Stimulated activated CD4-positive, alpha-beta T cell treated with anti-CD3 and anti-CD28 coated beads, Interleukin-15, amount 100 ng/mL, for 24 hours (primary cell): Measurements from ENCODE around the gene DIP2C.
"Not testable (repeated sequence)": the region's sequence is repeated elsewhere in the genome, so short reads cannot be mapped to it uniquely, and the experiment has no call there.

Experiments
- DNase-seq: peaks from one replicate; pipeline ENCODE4 v3.0.0-alpha.2; 2020

The DIP2C gene

DNA sequence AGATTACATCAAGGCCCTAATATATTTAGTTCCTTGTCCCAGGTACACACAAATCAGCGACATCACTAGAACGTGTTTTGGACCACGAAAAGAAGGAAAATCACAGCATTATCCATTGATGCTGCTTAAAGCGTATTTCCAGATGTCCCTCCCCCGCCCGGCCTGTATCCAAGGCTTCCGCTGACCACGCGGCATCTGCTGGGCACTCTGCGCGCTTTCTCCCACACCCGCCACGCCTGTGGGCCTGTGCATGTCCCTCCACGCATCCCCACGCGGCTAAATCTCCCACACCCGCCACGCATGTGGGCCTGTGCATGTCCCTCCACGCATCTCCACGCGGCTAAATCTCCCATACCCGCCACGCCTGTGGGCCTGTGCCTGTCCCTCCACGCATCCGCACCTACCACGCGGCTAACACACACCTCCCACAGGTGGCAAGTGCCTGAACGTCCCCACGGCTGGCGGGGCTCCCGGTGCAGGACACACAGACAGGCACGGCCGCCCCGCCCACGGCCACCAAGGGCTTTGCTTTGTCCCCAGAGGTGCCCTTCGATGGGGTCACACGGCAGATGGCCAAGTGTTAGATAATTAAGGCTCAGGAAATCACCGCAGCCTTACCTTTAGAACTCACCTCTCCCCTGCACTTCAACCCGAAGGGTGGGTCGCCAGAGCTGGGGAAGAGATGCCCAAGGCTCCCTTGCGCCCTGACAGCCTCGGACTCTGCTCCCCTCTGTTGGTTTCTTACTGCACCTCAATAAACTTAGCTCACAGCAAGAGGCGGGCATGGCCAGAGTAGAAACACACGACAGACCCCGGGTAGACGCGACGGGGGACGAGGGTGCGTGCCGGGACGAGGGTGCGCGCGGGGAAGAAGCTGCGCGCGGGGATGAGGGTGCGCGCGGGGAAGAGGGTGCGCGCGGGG is 49.5 kb downstream of the DIP2C start:
- no peak for DNase-seq

DNA sequence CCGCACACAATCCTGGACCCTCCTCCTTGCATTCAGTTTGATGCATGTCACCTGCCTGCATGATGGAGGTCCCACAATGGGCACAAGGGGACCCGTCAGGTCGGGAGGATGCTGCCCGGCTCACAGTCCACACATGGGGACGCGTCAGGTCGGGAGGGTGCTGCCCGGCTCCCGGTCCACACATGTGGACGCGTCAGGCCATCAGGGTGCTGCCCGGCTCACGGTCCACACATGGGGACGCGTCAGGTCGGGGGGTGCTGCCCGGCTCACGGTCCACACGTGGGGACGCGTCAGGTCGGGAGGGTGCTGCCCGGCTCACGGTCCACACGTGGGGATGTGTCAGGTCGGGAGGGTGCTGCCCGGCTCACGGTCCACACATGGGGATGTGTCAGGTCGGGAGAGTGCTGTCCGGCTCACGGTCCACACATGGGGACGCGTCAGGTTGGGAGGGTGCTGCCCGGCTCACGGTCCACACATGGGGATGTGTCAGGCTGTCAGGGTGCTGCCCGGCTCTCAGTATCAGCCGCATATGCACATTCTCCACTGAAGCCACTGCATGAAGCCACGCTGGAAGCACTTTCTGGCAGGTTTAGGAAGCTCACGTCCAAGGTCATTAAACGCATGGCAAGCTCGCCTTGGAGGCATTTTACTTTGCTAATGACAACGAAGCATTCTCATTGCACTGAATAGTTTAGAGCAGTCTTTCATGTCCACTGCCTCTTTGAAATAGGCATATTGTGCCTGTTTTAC is 50.3 kb downstream of the DIP2C start:
- no peak for DNase-seq

DNA sequence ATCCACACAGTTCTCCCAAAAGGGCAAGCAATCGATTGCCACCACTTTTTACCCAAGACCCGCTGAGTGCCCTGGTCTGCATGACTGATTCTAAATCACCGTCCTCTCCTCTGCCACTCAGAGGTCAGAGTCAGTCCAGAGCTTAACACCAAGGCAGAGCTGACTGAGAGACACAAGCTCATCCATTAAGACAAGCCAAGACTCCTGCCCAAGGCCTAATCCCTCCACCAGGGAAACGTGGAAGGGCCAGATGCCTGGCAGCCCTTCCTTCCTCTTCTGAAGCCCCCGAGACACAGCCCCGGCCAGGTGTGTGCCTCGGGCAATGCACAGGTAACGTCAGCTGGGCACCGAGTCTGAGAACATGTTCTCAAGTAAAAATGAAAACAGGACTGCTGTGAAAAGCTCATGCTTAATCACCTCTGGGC is 51.7 kb downstream of the DIP2C start:
- DNase-seq = no peak

DNA sequence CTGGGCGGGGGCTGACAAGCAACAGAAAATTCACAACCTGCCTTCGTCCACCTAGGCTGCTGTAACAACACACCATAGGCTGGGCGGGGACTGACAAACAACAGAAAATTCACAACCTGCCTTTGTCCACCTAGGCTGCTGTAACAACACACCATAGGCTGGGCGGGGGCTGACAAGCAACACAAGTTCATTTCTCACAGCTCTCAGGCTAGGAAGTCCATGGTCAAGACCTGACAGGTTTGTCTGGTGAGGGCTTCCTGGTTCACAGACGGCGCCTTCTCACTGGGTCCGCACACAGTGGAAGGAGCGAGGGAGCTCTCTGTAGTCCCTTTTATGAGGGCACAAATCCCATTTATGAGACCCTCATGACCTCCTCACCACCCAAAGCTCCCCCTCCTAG is 52.2 kb downstream of the DIP2C start:
- DNase-seq = no peak

DNA sequence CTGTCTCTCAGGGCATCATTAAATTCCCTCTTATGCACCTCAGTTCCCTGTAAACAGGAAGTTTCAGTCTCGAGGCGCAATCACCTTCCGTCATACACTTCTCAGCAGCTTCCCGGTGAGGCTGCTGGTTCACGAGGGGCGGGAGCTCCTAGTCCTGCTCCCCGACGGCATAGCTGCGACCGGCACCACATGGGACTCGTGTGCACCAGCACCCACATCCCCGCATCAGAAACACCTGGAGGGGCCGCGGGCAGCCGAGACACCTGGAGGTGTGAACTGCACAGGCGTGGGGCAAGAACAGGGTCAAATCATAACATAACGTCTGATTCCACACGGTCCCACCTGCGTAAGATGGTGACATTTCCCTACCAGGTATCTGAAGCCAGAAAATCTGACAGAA is 52.7 kb downstream of the DIP2C start:
- DNase-seq = no peak

DNA sequence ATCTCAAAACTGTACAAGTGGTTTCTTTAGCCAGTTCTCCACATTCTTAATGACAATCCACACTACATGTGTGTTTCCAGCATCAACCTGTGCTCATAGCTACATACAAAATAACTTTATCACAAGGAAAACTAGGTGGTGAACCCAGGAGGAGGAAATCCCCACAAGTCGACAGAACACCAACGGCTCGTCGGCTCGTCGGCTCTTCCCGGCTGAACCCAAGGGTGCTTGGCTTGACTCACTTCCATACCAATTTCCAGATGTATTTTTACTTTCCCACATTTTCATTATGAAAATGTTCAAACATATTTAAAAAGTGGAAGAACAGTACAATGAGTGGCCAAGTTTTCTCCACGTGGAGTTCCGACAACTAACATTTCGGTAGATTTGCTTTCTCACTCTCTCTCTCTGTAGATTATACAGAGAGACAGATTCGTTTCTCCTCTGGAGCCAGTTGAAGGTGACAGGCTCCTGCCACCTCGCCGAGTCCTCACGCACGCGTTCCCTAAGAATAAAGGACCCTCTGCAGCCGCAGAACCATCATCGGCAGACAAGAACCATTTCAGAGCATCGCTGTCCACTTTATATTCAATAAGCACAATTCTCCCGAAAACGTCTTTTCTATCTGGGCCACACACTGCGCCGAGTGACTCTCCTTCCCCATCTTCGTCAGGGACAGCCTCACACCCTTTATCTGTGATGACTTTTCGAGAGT is 53.3 kb downstream of the DIP2C start:
- DNase-seq = no peak

DNA sequence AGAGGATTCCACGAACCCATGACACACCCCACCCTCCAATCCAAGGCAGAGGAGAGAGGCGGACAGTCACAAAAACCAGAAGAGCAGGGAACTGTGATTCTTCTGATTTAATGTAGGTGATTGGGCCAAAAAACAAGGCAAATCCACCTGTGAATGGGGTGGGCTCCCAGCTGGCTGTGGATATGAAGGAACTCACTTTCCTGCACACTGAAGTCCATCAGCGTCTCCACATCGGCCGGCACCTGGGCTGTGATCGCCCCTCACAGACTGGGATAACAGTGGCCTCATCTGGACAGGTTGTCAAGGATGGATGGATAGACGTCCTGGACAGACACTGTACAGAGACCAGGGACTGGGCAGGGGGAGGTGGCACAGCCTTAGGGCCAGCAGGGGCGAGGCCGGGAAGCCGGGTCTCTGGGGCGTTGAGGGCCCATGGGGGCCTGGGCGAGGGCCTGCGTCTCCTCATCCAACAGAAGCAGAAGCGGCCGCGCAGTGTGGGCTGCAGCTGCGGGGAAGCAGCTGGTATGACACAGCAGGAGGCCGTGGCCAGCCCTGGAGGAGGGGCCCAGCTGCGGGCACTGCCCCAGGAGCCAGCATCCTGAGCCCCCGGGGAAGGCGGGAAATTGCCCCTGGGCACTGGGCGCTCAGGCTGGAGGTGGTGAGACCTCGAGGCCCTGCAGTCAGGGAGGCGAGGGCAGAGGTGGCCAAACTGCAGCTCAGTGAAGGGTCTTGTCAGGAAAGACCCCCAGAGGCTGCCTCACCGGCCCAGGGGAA is 54.2 kb downstream of the DIP2C start:
- no peak for DNase-seq

DNA sequence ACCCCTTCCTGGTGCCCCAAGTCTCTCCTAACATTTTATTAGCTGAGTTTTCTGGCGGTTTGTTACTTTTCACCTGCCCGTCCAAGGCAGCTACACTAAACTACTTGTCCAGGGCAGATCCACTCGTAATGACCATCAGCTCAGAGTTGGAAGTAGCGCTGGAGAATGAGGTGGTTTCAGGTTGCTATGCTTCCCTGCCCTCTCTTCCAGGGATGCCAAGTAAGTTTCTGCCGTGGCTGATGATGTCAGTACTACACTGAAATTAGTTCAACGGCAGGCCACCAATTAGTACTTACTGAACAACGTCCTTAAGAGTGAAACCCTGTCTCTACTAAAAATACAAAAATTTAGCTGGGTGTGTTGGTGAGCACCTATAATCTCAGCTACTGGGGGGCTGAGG is 55.2 kb downstream of the DIP2C start:
- no peak for DNase-seq

DNA sequence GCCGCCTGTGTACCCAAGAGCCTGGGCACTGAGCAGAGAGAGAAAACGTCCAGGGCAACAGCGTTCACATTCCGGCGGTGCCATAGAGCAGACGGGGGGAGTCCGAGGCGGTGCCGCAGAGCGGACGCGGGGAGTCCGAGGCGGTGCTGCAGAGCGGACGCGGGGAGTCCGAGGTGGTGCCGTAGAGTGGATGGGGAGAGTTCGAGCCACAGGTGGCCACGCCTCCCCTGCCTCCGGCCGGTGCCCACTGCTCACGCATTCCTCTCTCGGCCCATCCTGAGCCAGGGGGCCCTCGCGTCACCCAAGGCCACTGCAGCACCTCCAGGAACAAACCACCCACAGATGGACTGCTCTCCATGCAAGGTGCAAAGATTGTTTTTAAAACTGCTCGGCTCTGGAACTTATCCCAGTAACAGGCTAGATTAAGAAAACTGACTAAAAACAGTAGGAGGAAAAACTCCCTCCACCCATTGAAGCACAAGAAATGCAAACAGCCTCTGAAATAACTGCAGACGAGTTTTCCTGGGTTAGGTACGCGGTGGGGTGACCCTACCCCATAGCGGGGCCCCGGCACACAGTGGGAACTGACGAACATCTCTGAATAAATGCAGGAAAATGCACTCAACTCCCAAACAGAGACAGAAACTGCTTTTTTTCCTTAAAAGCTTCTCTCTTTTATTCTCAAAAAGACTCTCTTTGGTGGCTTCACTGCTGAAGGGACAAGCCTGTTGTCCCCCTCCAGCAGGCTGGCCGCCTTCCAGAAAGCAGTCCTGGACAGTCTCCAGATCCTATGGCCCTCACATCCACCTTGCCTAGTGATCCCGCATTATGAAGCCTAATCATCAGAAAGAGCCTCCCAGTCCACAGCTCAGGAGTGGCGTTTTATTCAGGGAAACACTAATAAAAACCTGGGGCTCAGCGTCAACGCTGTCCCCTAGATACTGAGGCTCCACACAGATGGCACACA is 55.9 kb downstream of the DIP2C start:
- DNase-seq = no peak

DNA sequence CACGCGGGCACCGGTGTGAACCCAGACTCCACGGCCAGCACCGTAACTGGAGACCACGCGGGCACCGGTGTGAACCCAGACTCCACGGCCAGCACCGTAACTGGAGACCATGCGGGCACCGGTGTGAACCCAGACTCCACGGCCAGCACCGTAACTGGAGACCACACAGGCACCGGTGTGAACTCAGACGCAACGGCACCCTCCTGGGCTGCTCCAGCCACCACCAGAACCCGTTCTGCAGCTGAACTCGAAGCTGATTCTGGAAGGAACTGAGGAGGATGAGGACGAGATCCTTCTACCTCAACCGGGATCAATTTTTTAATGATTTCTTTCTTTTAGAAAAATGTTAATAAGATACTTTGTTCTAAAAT is 56.7 kb downstream of the DIP2C start:
- not testable (repeated sequence) for DNase-seq

DNA sequence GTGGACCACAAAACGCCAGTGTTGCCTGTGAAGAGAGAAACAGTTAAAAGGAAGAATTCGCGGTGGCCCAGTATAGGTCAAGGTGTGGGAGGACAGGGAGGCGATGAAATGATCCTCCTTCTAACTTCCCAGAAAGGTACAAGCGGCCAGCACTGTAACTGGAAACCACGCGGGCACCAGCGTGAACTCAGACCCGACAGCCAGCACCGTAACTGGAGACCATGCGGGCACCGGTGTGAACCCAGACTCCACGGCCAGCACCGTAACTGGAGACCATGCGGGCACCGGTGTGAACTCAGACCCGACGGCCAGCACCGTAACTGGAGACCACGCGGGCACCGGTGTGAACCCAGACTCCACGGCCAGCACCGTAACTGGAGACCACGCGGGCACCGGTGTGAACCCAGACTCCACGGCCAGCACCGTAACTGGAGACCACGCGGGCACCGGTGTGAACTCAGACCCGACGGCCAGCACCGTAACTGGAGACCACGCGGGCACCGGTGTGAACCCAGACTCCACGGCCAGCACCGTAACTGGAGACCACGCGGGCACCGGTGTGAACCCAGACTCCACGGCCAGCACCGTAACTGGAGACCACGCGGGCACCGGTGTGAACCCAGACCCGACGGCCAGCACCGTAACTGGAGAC is 57.2 kb downstream of the DIP2C start:
- DNase-seq = not testable (repeated sequence)

DNA sequence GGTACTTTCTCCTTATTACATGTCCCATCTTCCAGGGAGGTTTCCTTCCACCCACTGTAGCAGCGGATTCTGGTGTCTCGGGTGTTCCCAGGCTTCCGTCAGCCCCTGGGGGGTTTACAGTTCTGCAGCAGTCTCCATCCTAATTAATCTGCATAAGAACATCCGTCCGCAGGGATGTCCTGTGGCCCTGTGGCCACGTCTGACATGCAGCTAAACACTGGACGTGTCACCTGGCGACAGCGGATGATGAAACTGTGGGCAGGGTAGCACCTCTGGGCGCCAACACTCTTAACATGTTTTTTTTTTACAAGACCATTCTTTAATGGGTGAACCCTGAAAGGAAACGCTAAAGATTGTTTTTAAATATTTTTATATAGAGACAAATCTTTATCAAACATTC is 58.2 kb downstream of the DIP2C start:
- DNase-seq = no peak

DNA sequence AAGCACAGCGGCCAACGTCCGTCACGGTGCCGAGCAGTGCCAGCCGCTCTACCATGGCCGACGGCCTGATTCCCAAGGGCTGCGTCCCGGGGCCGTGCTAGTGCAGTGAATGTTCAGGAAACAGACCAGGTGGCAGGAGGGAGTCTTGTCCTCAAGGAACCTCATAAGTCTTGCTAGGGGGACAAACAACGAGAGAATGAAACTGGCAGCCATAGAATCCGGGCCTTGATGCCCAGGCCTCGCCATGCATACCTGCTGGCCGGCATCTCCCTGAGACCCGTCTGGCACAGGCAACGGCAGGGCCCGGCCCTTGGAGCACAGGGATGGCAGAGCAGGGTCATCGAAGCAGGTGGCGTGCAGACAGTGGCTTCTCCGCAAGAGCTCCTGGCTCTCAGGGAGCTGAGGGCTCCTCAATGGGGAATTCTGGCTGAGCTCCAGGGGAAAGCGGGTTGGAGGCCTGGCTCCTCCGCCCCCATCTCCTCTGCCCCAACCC is 58.8 kb downstream of the DIP2C start:
- no peak for DNase-seq

DNA sequence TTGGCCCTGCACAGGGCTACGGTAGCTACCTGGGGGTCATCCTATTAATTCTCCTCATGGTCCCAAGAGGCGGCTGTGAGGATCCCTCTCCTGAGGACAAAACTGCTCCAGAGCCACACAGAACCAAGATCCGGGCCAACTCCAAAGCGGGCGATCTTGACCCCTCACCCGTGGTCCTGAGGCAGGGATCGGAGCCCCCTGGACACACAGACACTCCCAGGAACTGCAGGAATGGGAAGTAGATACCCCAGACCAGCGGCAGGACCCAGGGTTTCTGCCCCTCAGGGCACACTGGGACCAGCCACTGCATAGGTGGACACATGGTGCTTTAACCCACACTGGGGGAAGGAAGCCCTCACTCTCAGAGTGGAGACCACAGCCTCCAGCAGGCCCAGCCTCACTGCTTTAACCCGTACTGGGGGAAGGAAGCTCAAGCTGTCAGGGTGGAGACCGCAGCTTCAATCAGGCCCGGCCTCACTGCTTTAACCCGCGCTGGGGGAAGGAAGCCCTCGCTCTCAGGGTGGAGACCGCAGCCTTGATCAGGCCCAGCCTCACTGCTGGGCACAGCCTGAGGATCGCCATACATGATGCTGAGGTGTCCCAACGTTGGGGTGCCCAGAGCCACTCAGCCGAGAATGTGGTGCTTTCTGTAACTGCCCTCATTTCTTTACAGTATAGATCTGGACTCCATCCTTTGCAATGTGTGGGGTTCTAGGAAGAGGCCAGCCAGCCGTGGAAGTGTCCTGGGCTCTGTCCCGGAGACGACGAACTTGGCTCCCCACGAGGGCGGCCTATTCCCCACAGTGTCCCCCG is 60.1 kb downstream of the DIP2C start:
- no peak for DNase-seq

DNA sequence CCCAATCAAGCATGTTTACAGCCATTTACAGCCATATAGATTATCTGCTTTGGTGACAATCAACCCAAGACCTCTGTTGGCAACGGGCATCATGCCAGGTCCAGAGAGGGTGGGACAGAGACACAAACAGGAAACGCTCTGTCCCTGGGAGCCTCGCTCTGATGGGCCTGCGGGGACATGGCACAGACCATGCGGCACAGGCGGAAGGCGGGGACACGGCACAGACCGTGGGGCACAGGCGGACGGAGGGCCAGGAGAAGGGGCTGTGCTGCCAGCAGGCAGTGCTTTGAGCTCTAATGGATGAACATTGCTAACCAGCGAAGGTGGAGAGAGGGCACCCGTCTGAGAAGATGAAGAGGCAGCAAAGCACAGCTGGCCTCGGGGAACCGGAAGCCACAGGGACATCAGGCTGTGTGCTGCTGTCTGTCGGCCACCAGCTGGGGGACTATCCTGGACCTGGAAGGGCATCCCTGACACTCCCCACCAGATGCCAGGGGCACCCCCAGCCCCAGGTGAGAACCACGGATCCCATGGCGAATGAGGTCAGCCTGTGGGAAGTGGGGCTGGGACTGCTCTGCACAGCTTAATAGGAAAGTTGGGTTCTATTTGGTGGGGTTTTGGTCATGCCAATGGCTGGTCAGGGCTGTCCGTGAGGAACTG is 61.0 kb downstream of the DIP2C start:
- no peak for DNase-seq

DNA sequence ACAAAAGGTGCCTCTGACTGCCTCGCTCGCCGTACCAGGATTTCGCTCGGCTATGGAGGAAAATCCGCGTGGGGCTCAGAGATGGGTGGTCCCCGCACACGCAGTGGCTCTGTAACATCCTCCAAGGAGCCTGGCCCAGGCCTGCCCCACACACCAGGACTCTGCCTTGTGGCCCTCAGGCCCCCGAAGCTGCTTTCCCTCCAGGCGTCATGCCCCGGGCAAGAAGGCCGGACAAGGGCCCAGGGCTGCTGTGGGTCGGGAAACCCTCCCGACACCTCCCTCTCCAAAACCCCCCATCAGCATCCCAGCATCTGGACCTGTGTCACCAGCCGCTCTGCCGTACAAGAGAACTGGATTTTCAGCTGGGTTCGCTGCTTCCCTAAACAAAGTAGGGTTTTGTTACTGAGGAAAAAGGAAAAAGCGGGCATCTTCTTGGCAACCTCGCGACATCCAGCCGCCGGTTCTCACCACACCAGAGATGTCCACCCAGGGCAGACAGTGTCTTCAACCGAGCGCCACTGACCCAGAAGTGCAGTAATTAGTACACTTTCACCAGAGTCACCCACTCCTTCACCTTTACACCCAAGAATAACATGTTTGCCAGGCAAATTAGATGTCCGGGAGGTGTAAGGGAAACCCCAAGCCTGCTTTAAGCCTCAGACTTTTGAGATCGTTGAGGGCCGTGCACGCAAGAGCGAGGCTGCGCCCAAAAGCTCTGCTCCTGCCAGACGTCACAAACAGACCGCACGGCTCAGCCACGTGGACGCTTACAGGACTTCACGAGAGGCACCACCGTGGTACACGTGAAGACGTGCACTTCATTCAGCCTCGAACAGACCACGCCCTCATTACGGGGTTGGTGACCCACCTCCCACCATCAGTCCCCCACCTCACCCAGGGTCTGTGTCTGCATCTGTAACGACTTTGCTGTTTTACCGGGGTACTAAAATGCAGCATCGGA is 62.2 kb downstream of the DIP2C start:
- DNase-seq = no peak

DNA sequence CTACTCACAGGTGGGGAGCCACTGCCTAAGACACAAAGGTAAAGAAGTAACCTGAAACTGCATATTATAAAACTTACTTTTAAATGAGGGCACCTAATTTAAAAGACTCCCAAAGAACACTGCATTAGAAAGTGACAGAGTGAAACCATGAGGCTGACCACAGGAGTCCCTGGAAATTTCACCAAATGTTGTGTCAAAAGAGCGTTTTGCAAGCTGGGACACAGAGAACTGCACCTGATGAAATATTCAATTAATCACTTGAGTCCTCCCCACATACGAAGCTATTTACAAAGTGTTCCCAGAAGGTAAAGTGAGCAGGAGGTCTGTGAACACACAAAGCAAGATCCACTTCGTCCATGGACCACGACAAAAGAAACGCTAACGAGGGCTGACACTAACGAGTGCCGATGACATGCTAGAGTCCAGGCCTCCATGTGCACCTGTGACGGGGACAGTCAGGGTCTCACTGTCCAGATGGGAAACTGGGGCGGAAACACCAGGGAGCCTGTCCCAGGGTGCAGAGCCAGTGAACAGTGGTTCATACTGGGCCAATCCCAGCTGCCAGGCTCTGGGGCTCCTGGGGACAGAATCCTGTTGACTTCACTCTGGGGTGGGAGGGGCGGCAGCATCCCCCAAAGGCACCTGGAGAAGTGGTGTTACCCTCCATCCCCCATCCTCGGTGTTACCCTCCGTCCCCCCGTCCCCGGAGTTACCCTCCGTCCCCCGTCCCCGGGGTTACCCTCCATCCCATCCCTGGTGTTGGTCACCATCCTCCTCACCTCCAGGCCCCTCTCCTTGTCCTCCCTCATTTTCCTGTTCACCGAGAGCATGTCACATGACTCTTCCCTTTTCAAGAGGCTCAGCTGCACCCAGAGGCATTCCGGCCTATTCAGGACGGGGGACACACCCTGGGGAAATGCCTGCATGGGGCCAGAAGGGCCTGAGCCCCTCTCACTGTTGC is 63.4 kb downstream of the DIP2C start:
- no peak for DNase-seq
